Stimulated activated CD8-positive, alpha-beta memory T cell treated with anti-CD3 and anti-CD28 coated beads, Interleukin-7, amount 100 ng/mL, for 48 hours (primary cell): Measurements from ENCODE around the gene DGKH.
"Not testable (repeated sequence)": the region's sequence is repeated elsewhere in the genome, so short reads cannot be mapped to it uniquely, and the experiment has no call there.

ENCODE experiments used
- DNase-seq, 2 donors: peaks; one replicate each; pipeline ENCODE4 v3.0.0-alpha.2; 2020; ENCODE audit warnings: low read depth in 1 of 2; ENCODE audit errors: extremely low read depth in 1 of 2

Gene DGKH

DNA sequence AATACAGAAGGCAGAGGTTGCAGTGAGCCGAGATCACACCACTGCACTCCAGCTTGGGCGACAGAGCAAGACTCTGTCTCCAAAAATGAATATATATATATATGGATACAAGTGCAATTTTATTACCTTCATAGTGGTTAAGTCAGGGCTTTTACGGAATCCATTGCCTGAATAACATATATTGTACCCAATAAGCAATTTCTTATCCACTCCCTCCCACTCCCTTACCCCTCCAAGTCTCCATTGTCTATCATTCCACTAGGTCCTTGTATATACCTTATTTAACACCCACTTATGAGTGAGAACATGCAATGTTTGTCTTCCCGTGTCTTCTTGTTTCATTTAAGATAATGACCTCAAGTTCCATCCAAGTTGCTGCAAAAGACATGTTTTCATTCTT is 175.2 kb downstream of the DGKH start:
- no peak for DNase-seq

DNA sequence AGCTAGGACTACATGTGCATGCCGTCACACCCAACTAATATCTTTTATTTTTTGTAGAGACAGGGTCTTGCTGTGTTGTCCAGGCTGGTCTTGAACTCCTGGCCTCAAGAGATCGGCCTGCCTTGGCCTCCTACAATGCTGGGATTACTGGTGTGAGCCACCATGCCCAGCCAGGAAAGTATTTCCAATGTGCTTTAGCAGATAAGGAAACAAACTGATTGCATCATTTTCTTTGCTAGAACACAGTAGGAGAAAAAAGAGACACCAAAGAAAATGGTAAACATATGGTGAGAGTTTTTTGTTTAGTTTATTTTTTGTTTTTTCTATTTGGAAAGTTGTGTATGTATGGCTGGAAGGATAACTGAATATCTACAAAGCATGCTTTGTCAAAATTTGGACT is 176.6 kb downstream of the DGKH start:
- no peak for DNase-seq

DNA sequence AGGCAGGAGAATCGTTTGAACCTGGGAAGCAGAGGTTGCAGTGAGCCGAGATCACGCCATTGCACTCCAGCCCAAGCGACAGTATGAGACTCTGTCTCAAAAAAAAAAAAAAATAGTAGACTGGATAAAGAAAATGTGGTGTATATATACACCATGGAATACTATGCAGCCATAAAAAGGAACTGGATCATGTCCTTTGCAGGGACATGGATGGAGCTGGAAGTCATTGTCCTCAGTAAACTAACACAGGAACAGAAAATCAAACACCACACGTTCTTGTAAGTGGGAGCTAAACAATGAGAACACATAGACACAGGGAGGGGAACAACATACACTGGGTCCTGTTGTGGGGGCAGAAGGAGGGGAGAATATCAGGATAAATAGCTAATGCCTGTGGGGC is 178.3 kb downstream of the DGKH start:
- DNase-seq: not testable (repeated sequence)

DNA sequence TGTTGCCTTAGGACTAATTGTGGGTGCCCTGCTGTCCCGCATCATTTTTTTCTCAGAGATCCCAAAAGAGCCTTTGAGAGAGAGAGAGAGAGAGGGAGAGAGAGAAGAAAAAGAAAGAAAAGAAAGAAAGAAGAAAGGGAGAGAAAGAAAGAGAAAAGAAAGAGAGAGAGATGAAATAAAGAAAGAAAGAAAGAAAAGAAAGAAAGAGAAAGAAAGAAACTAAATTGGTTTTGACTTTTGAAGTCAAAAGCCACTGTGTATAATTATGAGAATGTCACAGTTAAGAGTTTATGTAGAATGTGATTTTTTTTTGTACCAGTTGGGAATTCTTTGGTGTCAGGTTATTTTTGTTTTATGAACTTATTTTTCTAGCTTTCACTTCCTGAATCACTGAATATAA is 180.1 kb downstream of the DGKH start:
- no peak for DNase-seq

DNA sequence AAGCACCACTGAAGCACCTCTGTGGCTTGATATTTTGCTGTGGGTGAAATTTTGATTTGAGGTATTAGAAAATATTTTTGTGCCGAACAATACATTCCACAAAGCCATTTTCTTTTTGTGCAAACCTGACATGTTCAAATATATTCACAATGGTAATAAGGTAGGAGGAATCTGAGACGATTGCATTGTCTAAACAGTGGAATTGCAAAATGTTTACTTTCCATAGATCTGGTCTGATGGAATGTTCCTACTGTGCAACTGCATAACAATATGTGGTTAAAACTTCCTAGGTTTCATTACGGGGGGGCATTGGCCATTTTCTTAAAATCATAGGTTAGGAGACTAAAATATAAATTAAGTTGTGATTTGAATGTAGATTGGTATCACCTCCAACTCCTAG is 180.8 kb downstream of the DGKH start:
- DNase-seq: no peak

DNA sequence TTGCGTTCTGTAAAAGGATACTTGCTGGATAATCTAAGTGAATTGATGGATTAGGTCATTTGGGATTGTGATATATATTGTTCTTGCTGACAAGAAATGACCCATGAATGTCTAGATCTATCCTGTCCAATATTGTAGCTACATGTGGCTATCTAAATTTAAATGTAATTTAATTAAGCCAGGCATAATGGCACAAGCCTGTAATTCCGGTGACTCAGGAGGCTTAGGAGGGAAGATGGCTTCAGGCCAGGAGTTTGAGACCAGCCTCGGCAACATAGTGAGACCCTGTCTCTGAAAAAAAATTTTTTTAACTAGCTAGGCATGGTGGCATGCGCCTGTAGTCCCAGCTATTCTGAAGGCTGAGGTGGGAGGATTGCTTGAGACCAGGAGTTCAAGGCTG is 184.2 kb downstream of the DGKH start:
- DNase-seq: no peak

DNA sequence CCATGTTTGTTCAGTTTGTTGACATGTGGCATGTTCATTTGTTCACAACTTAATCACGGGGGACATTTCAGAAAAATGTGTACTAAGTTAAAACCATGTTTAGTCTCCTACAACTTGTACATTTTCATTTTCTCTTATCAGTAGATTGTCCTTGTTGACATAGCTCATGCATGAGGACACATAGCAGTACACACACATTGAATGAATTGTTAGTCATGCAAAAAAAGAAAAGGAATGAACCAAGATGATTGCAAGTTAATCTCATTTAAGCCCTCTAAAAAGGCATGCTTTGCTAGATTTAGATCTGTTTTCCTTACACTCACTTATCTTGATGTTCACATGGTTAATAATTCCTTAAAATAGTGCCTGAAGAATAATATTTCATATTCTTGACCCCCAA is 185.3 kb downstream of the DGKH start:
- DNase-seq: no peak

DNA sequence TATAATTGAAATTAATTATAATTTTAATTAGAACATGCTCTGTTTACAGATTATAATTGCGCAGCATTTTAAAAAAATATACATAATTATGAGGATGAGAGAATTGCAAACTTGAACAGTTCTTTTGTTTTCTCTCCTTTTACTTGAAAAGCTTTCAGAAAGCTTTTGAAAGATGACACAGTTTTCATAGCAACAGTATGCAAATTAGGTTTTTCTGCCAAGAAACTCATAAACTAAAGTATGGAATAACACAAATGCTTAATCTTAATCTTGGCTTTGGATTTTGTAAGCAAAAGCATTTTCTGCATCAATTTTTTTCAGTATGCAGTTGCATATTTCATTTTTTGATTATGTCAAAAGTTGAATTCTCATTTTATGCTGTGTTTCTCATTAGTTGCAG is 190.7 kb downstream of the DGKH start:
- DNase-seq: no peak

DNA sequence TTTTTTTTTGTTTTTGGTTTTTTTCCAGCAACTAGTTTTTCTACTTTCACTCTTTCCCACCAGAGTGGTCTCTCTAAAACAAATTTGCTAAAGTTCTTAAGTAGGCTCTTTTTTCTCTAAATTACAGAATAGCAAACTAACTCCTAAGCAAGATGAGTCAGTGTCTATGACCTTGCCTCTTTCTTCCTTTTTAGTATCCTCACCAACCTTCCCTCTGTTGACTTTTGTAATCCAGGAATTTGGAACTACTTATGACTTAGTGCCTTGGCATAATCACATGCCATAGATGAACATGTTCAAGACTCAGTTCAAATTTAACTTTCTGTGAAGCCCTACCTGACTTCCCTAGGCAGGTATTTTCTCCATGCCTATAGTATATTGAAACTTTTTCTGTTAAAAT is 191.2 kb downstream of the DGKH start:
- DNase-seq: no peak

DNA sequence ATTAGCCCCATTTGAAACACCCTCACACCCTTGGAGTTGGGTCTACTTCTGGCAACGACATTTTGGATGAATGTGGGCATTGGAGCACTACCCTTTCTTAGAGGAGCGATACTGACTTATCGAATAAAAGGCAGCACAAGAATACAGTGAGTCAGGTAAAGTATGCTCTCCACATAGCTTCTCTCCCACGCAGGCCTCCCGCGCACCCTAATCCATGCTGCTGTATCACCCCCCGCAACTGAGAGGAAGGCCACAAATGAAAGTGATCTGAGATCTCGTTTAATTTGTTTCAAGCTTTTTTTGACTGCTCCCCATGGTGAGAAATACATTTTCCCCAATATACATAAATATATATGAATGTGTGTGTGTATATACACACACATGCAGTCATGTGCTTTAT is 198.1 kb downstream of the DGKH start:
- no peak for DNase-seq

DNA sequence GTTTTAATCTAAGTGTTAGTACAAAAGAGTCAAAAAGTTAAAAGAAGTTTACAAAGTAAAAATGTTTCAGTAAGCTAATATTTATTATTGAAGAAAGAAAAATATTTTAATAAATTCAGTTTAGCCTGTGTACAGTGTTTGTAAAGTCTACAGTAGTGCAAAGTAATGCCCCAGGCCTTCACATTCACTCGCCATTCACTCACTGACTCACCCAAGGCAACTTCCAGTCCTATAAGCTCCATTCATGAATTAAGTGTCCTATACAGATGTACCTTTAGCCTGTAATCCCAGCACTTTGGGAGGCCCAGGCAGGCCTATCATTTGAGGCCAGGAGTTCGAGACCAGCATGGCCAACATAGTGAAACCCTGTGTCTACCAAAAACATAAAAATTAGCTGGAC is 199.4 kb downstream of the DGKH start:
- no peak for DNase-seq

DNA sequence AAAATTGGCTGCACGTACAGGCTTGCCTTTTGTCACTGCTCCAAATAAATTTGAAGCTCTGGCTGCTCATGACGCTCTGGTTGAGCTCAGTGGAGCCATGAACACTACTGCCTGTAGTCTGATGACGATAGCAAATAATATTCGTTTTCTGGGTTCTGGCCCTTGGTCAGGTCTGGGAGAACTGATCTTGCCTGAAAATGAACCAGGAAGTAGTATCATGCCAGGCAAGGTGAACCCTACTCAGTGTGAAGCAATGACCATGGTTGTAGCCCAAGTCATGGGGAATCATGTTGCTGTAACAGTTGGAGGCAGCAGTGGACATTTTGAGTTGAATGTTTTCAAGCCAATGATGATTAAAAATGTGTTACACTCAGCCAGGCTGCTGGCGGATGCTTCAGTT is 207.4 kb downstream of the DGKH start:
- DNase-seq: no peak

DNA sequence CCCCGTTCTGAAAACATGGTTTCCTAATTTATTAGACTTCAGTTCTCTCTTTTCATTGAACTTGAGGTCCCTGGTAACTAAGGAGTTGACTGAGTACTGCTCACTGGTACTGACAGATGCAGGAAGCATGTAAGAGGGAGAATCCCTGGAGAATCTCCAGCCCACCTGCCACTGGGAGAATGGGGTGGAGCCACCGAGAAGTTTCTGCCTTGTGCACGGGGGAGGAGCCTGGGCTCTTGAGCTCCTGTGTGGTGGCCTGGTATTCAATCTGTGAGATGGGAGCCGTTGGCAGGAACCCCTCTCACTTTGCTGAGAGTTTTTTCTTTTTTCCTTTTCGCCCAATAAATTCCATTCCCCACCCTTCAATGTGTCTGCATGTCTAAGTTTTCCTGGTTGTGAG is 210.3 kb downstream of the DGKH start:
- DNase-seq: no peak

DNA sequence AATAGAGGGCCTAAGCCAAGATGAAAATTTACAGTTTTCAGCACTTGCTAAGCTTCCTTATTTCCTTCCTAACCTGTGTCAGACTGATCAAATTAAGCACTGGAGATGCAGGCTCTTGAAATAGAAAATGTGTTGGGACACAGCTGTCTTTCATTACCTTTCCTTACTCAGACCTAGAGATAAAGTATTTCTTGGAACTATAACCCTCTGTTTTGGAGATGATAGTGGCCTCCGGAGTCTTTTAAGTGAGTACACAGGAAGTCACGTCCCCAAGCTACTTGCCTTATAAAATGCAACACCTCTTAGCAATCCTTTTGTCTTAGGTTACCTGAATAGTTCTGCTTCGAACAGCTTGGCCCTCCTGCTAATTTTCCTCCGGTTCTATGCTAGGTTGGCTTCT is 211.1 kb downstream of the DGKH start:
- no peak for DNase-seq

DNA sequence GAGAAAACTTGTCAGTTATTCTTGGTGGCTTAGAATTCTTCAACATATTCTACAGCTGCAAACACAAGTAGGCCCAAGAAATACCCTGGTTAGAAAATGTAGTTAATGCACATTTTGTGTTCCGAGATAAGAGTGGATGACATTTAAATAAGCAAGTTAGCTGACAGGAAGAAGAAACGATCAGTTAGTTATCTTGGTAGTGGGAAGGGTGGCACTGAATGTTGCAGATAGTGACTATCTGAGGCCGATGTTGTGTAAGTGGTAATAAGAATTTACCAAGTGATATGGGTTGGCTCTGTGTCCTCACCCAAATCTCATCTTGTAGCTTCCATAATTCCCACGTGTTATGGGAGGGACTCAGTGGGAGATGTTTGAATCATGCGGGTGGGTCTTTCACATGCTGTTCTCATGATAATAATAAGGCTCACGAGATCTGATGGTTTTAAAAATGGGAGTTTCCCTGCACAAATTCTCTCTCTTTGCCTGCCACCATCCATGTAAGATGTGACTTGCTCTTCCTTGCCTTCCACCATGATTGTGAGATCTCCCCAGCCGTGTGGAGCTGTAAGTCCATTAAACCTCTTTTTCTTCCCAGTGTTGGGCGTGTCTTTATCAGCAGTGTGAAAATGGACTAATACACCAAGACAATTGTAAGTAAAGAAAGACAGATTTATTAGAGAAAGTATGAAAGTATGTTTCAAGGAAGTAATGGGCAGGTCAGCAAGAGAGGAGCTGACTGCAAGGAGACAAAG is 212.6 kb downstream of the DGKH start:
- DNase-seq: no peak

DNA sequence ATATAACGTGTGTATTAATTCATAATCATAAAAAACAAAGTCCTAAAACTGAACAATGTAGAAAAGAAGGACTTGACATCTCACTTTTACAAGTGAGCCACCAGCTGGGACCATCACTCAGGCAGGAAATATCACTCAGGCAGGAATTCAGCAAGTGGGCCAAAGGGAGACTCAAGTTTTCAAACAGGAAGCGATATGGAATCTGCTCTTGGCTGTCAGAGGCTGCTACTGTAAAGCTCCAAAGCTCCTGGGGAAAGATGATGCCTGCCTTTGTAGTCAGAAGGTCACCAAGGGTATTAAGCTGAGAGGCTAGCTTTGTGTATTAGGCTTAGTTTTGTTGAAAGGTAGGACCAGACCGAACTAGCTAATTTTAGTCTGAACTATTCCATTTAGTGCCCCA is 218.0 kb downstream of the DGKH start:
- DNase-seq: no peak

DNA sequence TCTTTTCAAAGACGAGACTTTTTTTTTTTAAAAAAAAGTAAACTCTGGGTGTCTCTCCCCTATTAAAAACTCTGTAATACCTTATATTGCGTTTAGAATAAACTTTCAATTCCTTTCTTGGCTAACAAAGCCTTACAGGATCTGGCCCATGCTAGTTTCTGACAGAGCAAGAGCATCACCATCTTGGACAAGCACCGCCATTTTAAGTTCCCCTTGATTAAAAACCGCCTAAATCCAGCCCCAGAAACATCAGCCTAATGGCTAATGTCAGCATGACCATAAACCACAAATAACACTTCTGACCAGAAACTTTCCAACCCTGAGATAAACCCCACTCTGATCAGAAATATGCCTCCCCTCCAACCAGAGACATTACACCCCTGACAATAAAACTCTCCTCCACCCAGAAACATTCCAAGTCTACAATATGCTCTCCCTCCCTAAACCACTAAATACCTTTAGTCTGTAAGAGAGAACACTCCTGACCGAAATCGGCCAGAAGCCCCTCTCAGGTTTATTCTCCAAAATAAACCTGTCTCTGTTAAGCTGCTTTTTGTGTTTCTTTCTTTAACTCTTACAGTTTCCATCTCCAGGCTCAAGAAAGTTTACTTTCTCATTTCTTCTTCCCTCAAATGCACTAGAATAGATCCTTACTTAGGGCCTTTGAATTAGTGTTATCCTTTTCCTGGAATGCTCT is 221.9 kb downstream of the DGKH start:
- no peak for DNase-seq

DNA sequence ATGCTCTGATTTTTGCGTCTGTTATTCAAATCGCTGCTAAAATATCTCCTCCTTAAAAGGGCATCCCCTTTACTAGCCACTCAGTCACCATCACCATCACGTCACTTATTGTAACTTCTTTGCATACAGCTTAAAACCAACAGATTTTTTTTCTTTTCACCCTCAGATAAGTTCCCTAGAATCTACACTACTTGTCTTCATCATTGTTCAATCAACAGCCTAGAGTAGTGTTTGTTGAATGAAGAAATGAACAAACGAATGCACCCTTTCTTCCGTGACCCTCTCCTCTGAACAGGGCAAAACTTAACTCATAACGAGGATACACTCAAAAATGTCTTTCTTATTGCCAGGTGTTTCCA is 222.4 kb downstream of the DGKH start:
- no peak for DNase-seq

DNA sequence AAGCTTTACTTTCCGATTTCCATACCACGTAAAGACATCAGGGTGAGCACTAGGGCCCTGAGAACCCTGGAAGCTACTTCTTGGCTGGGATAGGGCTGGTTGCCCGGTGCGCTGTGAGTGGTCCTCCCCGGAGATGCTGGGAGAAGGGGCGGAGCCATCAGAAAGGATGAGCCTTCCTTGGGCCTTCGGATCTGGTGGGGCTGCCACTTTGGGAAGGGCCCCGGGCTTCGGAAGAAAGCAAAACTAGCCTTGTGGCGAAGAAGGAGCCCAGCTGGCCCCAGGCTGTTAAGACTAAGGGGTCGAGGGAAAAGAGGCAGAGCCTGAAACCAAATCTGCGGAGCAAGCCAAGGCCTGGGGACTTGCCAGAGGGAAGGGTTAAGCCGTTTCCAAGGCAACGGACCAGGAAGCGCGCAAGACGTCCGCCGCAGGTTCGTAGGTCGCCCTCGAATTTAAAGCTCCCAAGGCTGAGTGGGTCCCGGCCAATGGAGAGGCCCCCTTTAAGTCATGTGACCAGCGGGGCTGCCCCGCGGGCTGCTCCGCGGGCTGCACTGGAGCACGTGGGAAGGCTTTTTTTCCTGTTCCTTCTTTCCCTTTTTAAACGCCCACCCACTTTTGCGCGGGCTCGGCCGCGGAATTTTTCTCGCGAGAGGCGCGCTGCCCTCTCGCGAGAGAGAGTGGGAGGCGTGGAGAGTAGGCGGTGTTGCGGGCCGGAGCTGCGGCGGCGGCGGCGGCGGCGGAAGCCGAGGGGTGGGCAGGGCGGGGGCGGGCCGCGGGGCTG is 223.1 kb downstream of the DGKH start:
- DNase-seq: peak; percentile 84 to 90

DNA sequence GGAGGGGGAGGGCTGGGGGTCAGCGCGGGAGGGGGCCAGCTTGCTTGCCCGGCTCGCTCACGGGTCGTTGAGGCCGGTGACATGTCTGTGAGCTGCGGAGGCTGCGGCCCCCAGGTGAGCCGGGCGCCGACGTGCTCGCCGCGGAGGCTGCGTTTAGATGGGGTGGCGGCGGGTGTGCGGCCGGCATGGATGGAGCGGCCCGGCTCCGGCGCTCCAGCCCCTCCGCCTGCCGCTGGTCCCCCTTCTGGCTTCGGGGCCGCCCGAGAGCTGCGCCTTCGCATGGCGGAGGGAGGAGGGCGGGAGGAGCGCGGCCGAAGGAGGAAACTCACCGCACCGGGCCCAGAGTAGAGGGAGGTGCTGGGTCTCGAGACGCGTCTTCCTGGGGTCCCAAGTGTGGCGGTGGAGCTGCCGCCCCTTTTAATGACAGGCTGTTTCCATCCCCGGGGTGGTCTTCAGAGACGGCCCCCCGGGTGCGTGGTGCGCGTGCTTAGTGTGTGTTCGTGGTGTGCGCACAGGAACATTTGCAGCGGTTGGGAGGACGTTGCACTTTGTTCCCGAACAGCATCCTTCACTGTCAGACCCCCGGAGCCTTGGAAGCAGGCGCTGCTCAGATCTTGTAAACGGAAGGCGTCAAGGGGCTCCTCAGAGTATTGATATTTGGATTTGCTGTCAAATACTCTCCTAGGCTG is 223.8 kb downstream of the DGKH start, which contains the start of gene AKAP11:
Gene AKAP11, plus strand, starts transcription at position 38 of the 689 bp plus-strand sequence. CDS start 14,197 bp downstream, outside the sequence.
- peak; percentile 11 to 24 for DNase-seq

DNA sequence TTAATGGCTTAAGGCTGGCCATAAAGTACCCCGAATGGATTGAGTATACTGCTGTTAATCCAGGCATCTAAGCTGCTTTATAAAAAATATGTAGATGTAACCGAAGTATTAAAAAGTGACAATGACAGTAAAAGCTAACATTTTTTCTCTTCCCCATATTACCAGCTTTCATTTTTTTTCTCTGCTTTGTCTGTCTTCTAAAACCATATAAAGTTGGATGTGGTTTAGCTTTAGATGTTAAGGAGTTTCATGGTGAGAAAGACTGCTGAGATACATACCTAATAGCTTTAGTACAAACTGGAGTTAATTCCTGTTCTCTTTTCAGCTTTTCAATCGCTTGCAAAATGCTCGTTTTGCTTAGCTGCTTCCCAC is 224.3 kb downstream of the DGKH start:
- DNase-seq: no peak
